Measurements from ENCODE around the gene MALAT1. TPM values are rescaled to one million over a fixed set of nuclear protein-coding genes. Genes with fewer than 3 reads are reported as not detected.

The MALAT1 gene
- total and polyA plus RNA-seq, 10 of the 15 experiments (the other 5 are each of a cell fraction or from before 2014, with no cell fraction given), result 448 to 8,160 (median 2,019) TPM

- no peak for TF ChIP-seq USF2 (IDR thresholded peaks at IDR 0.05; ENCODE audit: borderline replicate concordance, low read depth, low read length)
- TF ChIP-seq RELA (IDR thresholded peaks at IDR 0.05; ENCODE audit: borderline replicate concordance, partially characterized antibody), result no peak
- no peak for TF ChIP-seq LARP7 (IDR thresholded peaks at IDR 0.05)
- no peak for TF ChIP-seq TCF12 (IDR thresholded peaks at IDR 0.05; ENCODE audit: low read depth, low read length)
- no peak for TF ChIP-seq EGR1 (IDR thresholded peaks at IDR 0.05; ENCODE audit: borderline replicate concordance in 1 of 2, low read depth in 2 of 2, low read length in 2 of 2)
- TF ChIP-seq POLR2A (IDR thresholded peaks at IDR 0.05; ENCODE audit: low read depth, low read length), result peak; percentile 58
- no peak for TF ChIP-seq ZBTB11 (CRISPR knock-in tag; IDR thresholded peaks at IDR 0.05)
- no peak for TF ChIP-seq NKRF (conservative IDR thresholded peaks at IDR 0.05)
- no peak for TF ChIP-seq NRF1 (conservative IDR thresholded peaks at IDR 0.05; ENCODE audit: low read depth, low read length)
- TF ChIP-seq BHLHE40 (IDR thresholded peaks at IDR 0.05; ENCODE audit: borderline replicate concordance in 1 of 2, low read depth in 2 of 2, low read length in 1 of 2), result 0 out of 4 replicates have a peak, but pooled peaks of 1 of the 2 experiments have one; percentile 4
- no peak for TF ChIP-seq CTCF (IDR thresholded peaks at IDR 0.05 in 2 of 3, conservative IDR thresholded peaks at IDR 0.05 in 1 of 3; ENCODE audit: control insufficient read depth in 2 of 3, extremely low read depth in 1 of 3, insufficient read depth in 1 of 3, low read depth in 3 of 3, low read length in 3 of 3)
- no peak for TF ChIP-seq IRF5 (IDR thresholded peaks at IDR 0.05; ENCODE audit: borderline replicate concordance)
- TF ChIP-seq ZBTB4 (CRISPR knock-in tag; IDR thresholded peaks at IDR 0.05), result no peak
- TF ChIP-seq MYC (IDR thresholded peaks at IDR 0.05; ENCODE audit: insufficient read depth, insufficient read length, insufficient replicate concordance, low read length, severe bottlenecking), result no peak
Measured at GRCh38 chr11:65501186-65501471, 2.3 kb downstream of the MALAT1 start (continued).

Measured in GM12878 (cell line).